HepG2 (cell line): ENCODE results near the gene N4BP2. TPM values are rescaled to one million over a fixed set of nuclear protein-coding genes. Genes with fewer than 3 reads are reported as not detected.

Experiments
- ATF3 ChIP-seq: sonication (generic); formaldehyde crosslinking; IDR thresholded peaks from 2 replicates; pipeline ENCODE4 v1.4.0; 2020; ENCODE audit warnings: missing genetic modification reagents
- CREBL2 ChIP-seq: sonication (generic); formaldehyde crosslinking; IDR thresholded peaks from 2 replicates; pipeline ENCODE4 v1.8.1; 2023; ENCODE audit warnings: missing genetic modification reagents, mild to moderate bottlenecking, borderline replicate concordance
- DNMT1 ChIP-seq: sonication (generic); formaldehyde crosslinking; IDR thresholded peaks from 2 replicates; pipeline ENCODE4 v1.5.1; 2020; ENCODE audit warnings: mild to moderate bottlenecking, missing genetic modification reagents
- HNF1A ChIP-seq, 2 experiments: sonication (generic) in 1 of 2; formaldehyde crosslinking in 1 of 2; IDR thresholded peaks; 2 replicates each; pipeline versions ENCODE4 v1.4.0 to v1.6.1; 2016 to 2020; ENCODE audit warnings: borderline replicate concordance in 1 of 2, low read depth in 1 of 2, mild to moderate bottlenecking in 1 of 2, missing genetic modification reagents in 1 of 2
- IRX3 ChIP-seq: sonication (generic); formaldehyde crosslinking; IDR thresholded peaks from 2 replicates; pipeline ENCODE4 v1.8.1; 2023; ENCODE audit warnings: mild to moderate bottlenecking, low read depth, missing genetic modification reagents, borderline replicate concordance
- KMT2A ChIP-seq: sonication (generic); formaldehyde crosslinking; IDR thresholded peaks from 2 replicates; pipeline ENCODE4 v1.4.0; 2020; ENCODE audit warnings: missing genetic modification reagents
- MAX ChIP-seq: IDR thresholded peaks from 2 replicates; pipeline ENCODE4 v1.6.1; 2012; ENCODE audit warnings: inconsistent platforms
- SP1 ChIP-seq, 2 experiments: fragments of 450-650 bp in 1 of 2; sonication (generic) in 1 of 2; formaldehyde crosslinking in 1 of 2; IDR thresholded peaks; 2 replicates each; pipeline versions ENCODE4 v1.4.0 to v1.6.1; 2016 to 2020; ENCODE audit warnings: missing genetic modification reagents in 1 of 2
- STAG1 ChIP-seq: sonication (generic); formaldehyde crosslinking; IDR thresholded peaks from 2 replicates; pipeline ENCODE4 v1.4.0; 2020; ENCODE audit warnings: missing genetic modification reagents
- ZBTB14 ChIP-seq: sonication (generic); formaldehyde crosslinking; IDR thresholded peaks from 2 replicates; pipeline ENCODE4 v1.4.0; 2020; ENCODE audit warnings: missing genetic modification reagents
- ZBTB3 ChIP-seq: sonication (generic); formaldehyde crosslinking; IDR thresholded peaks from 2 replicates; pipeline ENCODE4 v1.4.0; 2020; ENCODE audit warnings: low read depth, mild to moderate bottlenecking, moderate library complexity, missing genetic modification reagents, borderline replicate concordance
- ZNF629 ChIP-seq: sonication (generic); formaldehyde crosslinking; conservative IDR thresholded peaks from 2 replicates; pipeline ENCODE4 v1.5.0; 2020; ENCODE audit warnings: missing genetic modification reagents
- ZNF674 ChIP-seq: sonication (generic); formaldehyde crosslinking; IDR thresholded peaks from 2 replicates; pipeline ENCODE4 v1.5.0; 2020; ENCODE audit warnings: low read depth, mild to moderate bottlenecking, missing genetic modification reagents
- ZNF776 ChIP-seq: sonication (generic); formaldehyde crosslinking; IDR thresholded peaks from 2 replicates; pipeline ENCODE4 v1.4.0; 2020; ENCODE audit warnings: mild to moderate bottlenecking, missing genetic modification reagents
- ZNF777 ChIP-seq: sonication (generic); formaldehyde crosslinking; IDR thresholded peaks from 2 replicates; pipeline ENCODE4 v1.4.0; 2020; ENCODE audit warnings: missing genetic modification reagents
- ZNF816 ChIP-seq: sonication (generic); formaldehyde crosslinking; IDR thresholded peaks from 2 replicates; pipeline ENCODE4 v1.8.0; 2022; ENCODE audit warnings: missing genetic modification reagents, mild to moderate bottlenecking, borderline replicate concordance
- ZSCAN29 ChIP-seq: sonication (generic); formaldehyde crosslinking; conservative IDR thresholded peaks from 2 replicates; pipeline ENCODE4 v1.4.0; 2020; ENCODE audit warnings: mild to moderate bottlenecking, missing genetic modification reagents
- polyA plus RNA-seq, 8 experiments: library from polyadenylated mRNA; depleted of rRNA in 3 of 8; stranded (reverse) in 7 of 8; unstranded in 1 of 8; fragments of >200 nt; fragmentation: Illumina TruSeq in 4 of 8; extraction: Trizol in 4 of 8; gene quantifications; 2 replicates each; pipeline versions ENCODE4 v1.2.1 to v1.2.3, GENCODE V29; 2011 to 2016; ENCODE audit warnings: low read depth in 4 of 8, missing spikeins in 1 of 8, mixed read lengths in 1 of 8; ENCODE audit not compliant: insufficient read depth in 1 of 8
- total RNA-seq, 5 experiments: library from RNA; depleted of rRNA; stranded (reverse); fragments of >200 nt; fragmentation: Illumina TruSeq; extraction: Trizol; gene quantifications; 2 replicates each; pipeline ENCODE4 v1.2.3, GENCODE V29; 2016; ENCODE audit warnings: low read depth in 1 of 5
- TF ChIP-seq, protein P1 (sequence below): sonication (generic); formaldehyde crosslinking; IDR thresholded peaks from 2 replicates; pipeline ENCODE4 v1.5.1; 2020; ENCODE audit warnings: missing genetic modification reagents, mild to moderate bottlenecking, borderline replicate concordance
- TF ChIP-seq, protein P2 (sequence below): sonication (generic); formaldehyde crosslinking; IDR thresholded peaks from 2 replicates; pipeline ENCODE4 v1.8.1; 2022; ENCODE audit warnings: mild to moderate bottlenecking, missing genetic modification reagents

N4BP2 gene
- total and polyA plus RNA-seq, 2 of the 13 experiments (the other 11 are each of a cell fraction or from before 2014, with no cell fraction given), result 5.6 to 12.9 TPM

- TF ChIP-seq HNF1A (IDR thresholded peaks at IDR 0.05; ENCODE audit: low read depth), result no peak
- peak; percentile 25; the same call in 1 of the 2 replicates for TF ChIP-seq HNF1A (CRISPR knock-in tag; IDR thresholded peaks at IDR 0.05; ENCODE audit: borderline replicate concordance)
- peak; percentile 97 for TF ChIP-seq MAX
- TF ChIP-seq, protein P1, sequence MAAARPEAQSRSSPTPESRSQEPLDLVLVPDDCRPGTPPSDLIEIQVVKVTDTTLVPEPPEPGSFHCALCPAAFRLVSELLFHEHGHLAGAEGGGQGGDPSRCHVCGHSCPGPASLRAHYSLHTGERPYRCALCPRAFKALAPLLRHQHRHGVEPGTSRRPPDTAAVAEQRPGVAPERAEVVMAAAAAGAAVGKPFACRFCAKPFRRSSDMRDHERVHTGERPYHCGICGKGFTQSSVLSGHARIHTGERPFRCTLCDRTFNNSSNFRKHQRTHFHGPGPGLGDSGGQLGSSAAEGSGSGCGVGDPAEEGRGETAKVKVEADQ (CRISPR knock-in tag), result no peak
- TF ChIP-seq STAG1, result peak; percentile 80
- TF ChIP-seq SP1 (IDR thresholded peaks at IDR 0.05), result no peak
- no peak; the same call in 1 of the 2 replicates for TF ChIP-seq SP1 (CRISPR knock-in tag; IDR thresholded peaks at IDR 0.05)
- TF ChIP-seq KMT2A, result peak; percentile 33; the same call in 1 of the 2 replicates
- peak; percentile 22; the same call in 1 of the 2 replicates for TF ChIP-seq ZSCAN29 (CRISPR knock-in tag)
- TF ChIP-seq ZNF629 (CRISPR knock-in tag), result no peak
- TF ChIP-seq ATF3, result peak; percentile 47; the same call in 1 of the 2 replicates
- TF ChIP-seq DNMT1, result peak; percentile 95
- TF ChIP-seq ZNF816, result peak; percentile 43; the same call in 1 of the 2 replicates
- peak; percentile 58; the same call in 1 of the 2 replicates for TF ChIP-seq ZBTB14 (CRISPR knock-in tag)
- peak; percentile 72; the same call in 1 of the 2 replicates for TF ChIP-seq CREBL2 (CRISPR knock-in tag)
- peak; percentile 89; the same call in 1 of the 2 replicates for TF ChIP-seq ZNF776 (CRISPR knock-in tag)
- TF ChIP-seq ZNF674 (CRISPR knock-in tag), result peak; percentile 96; the same call in 1 of the 2 replicates
- TF ChIP-seq, protein P2, sequence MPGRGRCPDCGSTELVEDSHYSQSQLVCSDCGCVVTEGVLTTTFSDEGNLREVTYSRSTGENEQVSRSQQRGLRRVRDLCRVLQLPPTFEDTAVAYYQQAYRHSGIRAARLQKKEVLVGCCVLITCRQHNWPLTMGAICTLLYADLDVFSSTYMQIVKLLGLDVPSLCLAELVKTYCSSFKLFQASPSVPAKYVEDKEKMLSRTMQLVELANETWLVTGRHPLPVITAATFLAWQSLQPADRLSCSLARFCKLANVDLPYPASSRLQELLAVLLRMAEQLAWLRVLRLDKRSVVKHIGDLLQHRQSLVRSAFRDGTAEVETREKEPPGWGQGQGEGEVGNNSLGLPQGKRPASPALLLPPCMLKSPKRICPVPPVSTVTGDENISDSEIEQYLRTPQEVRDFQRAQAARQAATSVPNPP, result peak; percentile 67
- TF ChIP-seq ZBTB3 (CRISPR knock-in tag), result peak; percentile 9; the same call in 1 of the 2 replicates
- TF ChIP-seq IRX3 (CRISPR knock-in tag), result peak; percentile 92; the same call in 1 of the 2 replicates
- peak; percentile 96 for TF ChIP-seq ZNF777 (CRISPR knock-in tag)
Observed at GRCh38 chr4:40056716-40057585, at the start of gene N4BP2 (continued).
